ENCODE measurements around the gene RBM18.

DNA sequence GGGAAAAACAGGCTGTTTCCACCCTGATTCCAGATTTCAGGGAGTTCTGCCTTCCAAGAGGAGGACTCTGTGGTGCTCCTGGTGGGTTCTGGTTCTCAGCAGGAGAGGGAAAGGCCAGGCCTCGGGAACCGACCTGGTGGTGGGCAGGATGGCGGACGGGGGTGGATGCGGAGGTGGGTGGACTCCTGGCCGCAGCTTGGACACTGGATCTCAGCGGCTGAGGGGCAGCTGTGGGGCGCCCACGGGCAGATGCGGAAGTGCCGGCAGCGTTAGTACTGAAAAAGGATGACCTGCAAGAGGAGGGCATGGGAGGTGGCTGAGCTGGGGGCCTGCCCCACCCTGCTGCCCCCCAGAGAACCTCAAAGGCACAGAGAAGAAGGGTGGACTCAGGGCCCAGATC, 60.1 kb downstream of the RBM18 start:
- TF ChIP-seq, protein P1, sequence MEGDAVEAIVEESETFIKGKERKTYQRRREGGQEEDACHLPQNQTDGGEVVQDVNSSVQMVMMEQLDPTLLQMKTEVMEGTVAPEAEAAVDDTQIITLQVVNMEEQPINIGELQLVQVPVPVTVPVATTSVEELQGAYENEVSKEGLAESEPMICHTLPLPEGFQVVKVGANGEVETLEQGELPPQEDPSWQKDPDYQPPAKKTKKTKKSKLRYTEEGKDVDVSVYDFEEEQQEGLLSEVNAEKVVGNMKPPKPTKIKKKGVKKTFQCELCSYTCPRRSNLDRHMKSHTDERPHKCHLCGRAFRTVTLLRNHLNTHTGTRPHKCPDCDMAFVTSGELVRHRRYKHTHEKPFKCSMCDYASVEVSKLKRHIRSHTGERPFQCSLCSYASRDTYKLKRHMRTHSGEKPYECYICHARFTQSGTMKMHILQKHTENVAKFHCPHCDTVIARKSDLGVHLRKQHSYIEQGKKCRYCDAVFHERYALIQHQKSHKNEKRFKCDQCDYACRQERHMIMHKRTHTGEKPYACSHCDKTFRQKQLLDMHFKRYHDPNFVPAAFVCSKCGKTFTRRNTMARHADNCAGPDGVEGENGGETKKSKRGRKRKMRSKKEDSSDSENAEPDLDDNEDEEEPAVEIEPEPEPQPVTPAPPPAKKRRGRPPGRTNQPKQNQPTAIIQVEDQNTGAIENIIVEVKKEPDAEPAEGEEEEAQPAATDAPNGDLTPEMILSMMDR (IDR thresholded peaks at IDR 0.05; ENCODE audit: insufficient read depth, low read length, poor library complexity, severe bottlenecking), result no peak
- TF ChIP-seq EZH2phosphoT487 (conservative IDR thresholded peaks at IDR 0.05; ENCODE audit: low read length), result no peak

Measured in SU-DHL-6 (cell line).